Transverse colon (tissue), 4 donors: ENCODE results near the gene GRHL1. TPM values are rescaled to one million over a fixed set of nuclear protein-coding genes. Genes with fewer than 3 reads are reported as not detected.

Experiments
- DNase-seq: peaks from one replicate; pipeline ENCODE4 v3.0.0-alpha.2; 2019
- H3K27ac ChIP-seq, 4 donors: fragments of 200-600 bp; sonication (generic); 2 replicates each; pipeline ENCODE4 v1.5.1; 2016 to 2018; ENCODE audit warnings: inconsistent platforms in 4 of 4
- H3K27me3 ChIP-seq: fragments of 200-600 bp; sonication (generic); 2 replicates; pipeline ENCODE4 v1.5.1; 2017; ENCODE audit warnings: inconsistent platforms
- H3K36me3 ChIP-seq, 4 donors: fragments of 200-600 bp; sonication (generic); 2 replicates each; pipeline ENCODE4 v1.5.1; 2017 to 2019; ENCODE audit warnings: inconsistent platforms in 4 of 4
- H3K4me1 ChIP-seq, 4 donors: fragments of 200-600 bp; sonication (generic); 2 replicates each; pipeline ENCODE4 v1.5.1; 2017 to 2020; ENCODE audit warnings: inconsistent platforms in 4 of 4
- H3K4me3 ChIP-seq, 4 donors: fragments of 200-600 bp; sonication (generic); 1 replicate in 1 of 4; 2 replicates in 3 of 4; pipeline versions ENCODE4 v1.5.1 to v1.6.1; 2017 to 2019; ENCODE audit warnings: inconsistent platforms in 4 of 4
- H3K9me3 ChIP-seq, 2 donors: fragments of 200-600 bp; sonication (generic); 2 replicates each; pipeline ENCODE4 v1.5.1; 2017 to 2019; ENCODE audit warnings: inconsistent platforms in 2 of 2
- EP300 ChIP-seq: sonication (generic); formaldehyde crosslinking; IDR thresholded peaks from one replicate; pipeline ENCODE4 v1.6.1; 2017; ENCODE audit warnings: antibody characterized with exemption, low read depth
- POLR2A ChIP-seq: fragments of 450-650 bp; IDR thresholded peaks from one replicate; pipeline ENCODE4 v1.6.1; 2016; ENCODE audit warnings: antibody characterized with exemption, mild to moderate bottlenecking, moderate library complexity
- POLR2AphosphoS5 ChIP-seq, 3 donors: sonication (generic); formaldehyde crosslinking; IDR thresholded peaks; one replicate each; pipeline ENCODE4 v1.6.1; 2016; ENCODE audit warnings: antibody characterized with exemption in 3 of 3
- WGBS, 2 donors: methylation state at CpG; one replicate each; pipeline ENCODE4 v1.1.5; 2018; ENCODE audit warnings: low coverage in 1 of 2; 5-methylcytosine and 5-hydroxymethylcytosine counted together
- in situ Hi-C, 4 donors: fragments of 200-750 bp; cut with MboI; loops; one replicate each; pipeline versions ENCODE4 v1.15.0 to v1.15.1; 2017; ENCODE audit warnings: low sequenced_read_pairs in 3 of 4, low pct_ligation_motif_present in 1 of 4, low pct_unique_long_range_greater_than_20kb in 1 of 4
- intact Hi-C: fragments of 100-400 bp; cut with DNase I; formaldehyde crosslinking; loops from one replicate; pipeline ENCODE4 v1.15.1; 2023; ENCODE audit warnings: low total_unique reads
- total RNA-seq, 4 donors: library from RNA; depleted of rRNA; stranded (reverse); fragments of >200 nt; gene quantifications; one replicate each; pipeline ENCODE4 v1.1.0, GENCODE V29; 2016
- TF ChIP-seq, protein P1 (sequence below), 5 experiments: fragments of 200-600 bp in 3 of 5; fragments of 450-650 bp in 2 of 5; sonication (generic) in 3 of 5; IDR thresholded peaks; 1 replicate in 2 of 5; 2 replicates in 3 of 5; pipeline ENCODE4 v1.5.1; 2016 to 2017; ENCODE audit warnings: antibody characterized with exemption in 5 of 5, inconsistent platforms in 3 of 5, mild to moderate bottlenecking in 2 of 5, moderate library complexity in 1 of 5

The GRHL1 gene
- total RNA-seq, 4 donors from 2014 or later = 0.55 to 24.7 (median 1.3) TPM; not detected in 1

DNA sequence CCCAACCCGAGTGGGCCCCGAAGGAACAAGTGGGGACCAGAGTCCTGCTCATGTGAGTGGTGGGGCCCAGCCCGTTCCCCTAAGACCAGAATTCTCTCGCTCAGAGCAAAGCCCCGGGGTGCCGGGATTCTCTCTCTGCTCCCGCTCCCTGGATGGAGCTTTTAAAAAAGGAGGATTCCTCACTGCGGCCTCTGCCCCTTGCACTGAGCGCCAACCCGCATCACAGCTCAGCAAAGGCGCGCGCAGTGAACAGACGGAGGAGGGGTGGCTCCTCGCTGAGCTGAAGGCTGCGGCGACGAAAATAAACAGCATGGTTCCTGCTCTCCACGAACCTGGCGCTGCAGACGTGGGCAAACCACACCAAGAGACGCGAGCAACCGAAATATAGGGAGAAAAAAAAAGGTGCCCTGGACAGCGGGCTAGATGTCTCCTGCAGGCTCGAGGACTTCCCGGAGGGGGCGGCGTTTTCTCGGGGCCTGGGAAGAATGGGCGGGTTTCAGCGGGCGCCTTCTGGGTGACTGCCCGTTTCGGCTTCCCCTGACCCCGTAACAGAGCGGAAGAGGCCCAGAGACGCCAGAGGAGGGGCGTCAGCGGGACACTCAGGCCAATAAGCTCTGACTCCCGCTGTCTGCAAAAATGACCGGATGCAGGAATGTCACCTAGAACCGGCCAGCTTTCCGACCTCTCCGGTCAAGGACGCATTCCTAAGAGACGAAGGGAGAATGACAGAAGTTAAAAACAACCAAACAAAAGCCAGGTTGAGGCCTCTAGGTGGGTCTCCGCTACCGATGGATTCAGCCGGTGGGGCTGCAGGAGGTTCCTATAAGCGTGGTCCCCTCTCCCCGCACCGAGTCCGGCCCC, 91.0 kb downstream of the GRHL1 start:
- TF ChIP-seq POLR2AphosphoS5 (IDR thresholded peaks at IDR 0.05) = peak in 2 of 3 donors; percentile 36 to 41
- TF ChIP-seq POLR2A = peak; percentile 47
- TF ChIP-seq, protein P1, sequence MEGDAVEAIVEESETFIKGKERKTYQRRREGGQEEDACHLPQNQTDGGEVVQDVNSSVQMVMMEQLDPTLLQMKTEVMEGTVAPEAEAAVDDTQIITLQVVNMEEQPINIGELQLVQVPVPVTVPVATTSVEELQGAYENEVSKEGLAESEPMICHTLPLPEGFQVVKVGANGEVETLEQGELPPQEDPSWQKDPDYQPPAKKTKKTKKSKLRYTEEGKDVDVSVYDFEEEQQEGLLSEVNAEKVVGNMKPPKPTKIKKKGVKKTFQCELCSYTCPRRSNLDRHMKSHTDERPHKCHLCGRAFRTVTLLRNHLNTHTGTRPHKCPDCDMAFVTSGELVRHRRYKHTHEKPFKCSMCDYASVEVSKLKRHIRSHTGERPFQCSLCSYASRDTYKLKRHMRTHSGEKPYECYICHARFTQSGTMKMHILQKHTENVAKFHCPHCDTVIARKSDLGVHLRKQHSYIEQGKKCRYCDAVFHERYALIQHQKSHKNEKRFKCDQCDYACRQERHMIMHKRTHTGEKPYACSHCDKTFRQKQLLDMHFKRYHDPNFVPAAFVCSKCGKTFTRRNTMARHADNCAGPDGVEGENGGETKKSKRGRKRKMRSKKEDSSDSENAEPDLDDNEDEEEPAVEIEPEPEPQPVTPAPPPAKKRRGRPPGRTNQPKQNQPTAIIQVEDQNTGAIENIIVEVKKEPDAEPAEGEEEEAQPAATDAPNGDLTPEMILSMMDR (IDR thresholded peaks at IDR 0.05) = peak in 1 of 5 experiments; percentile 12
- TF ChIP-seq EP300 = no peak
- Histone ChIP-seq H3K27me3 (no peaks in the 10 kb centered on the region), H3K27ac (peak overlapping the region; percentile 86 to 96 (median 90)), H3K4me3 (peak overlapping the region; percentile 4 to 45 (median 27)), H3K9me3 (no peaks in the 10 kb centered on the region), H3K36me3 (no peaks in the 10 kb centered on the region), H3K4me1 (peaks cover 15 to 53% (median 40%) of the 10 kb centered on the region in 4 donors)
- WGBS, 2 donors = 67 to 83% methylated on average over 6 to 54 of the region's 54 CpGs
- in situ Hi-C loops = loop anchor here in 2 of 4 donors (10.0 kb wide), 1 partner anchor 238 kb away; no protein-coding TSS in a partner anchor
- intact Hi-C loops = loop anchor here (1.0 kb wide), 1 partner anchor 37 kb away; no protein-coding TSS in a partner anchor
- DNase-seq = peak; percentile 75

- intact Hi-C loops = loop anchor here (1.0 kb wide), 1 partner anchor 36 kb away; no protein-coding TSS in a partner anchor
- Histone ChIP-seq H3K27ac (peak within 1 kb of the TSS; percentile 96 to 99 (median 97)), H3K36me3 (no peaks in the 10 kb centered on the region), H3K4me1 (peaks cover 19 to 55% (median 39%) of the 10 kb centered on the region in 4 donors), H3K9me3 (no peaks in the 10 kb centered on the region), H3K4me3 (peak within 1 kb of the TSS; percentile 56 to 71 (median 63)), H3K27me3 (no peaks in the 10 kb centered on the region)
- in situ Hi-C loops = loop anchor here in 2 of 4 donors (10.0 kb wide), 1 partner anchor 239 kb away; no protein-coding TSS in a partner anchor
- WGBS, 2 donors = 0% methylated on average over 22 of the region's 104 CpGs; no CpG with 5 or more reads in 1 of the 2 donors
- peak; percentile 52 to 60 (median 54) for TF ChIP-seq POLR2AphosphoS5 (IDR thresholded peaks at IDR 0.05)
- TF ChIP-seq EP300 = peak; percentile 81
- no peak for TF ChIP-seq POLR2A
- DNase-seq = peak; percentile 94
Measured at GRCh38 chr2:10043256-10043905, 91.9 kb downstream of the GRHL1 start, which contains the start of gene KLF11. Gene KLF11 (plus strand): TSS chr2:10043550. CDS start chr2:10043717, 167 bp downstream.

GRCh38 chr2:10043906-10044601, 92.6 kb downstream of the GRHL1 start:
- intact Hi-C loops = loop anchor here (1.0 kb wide), 1 partner anchor 35 kb away; no protein-coding TSS in a partner anchor
- peak; percentile 22 for TF ChIP-seq POLR2A
- TF ChIP-seq, protein P1 (IDR thresholded peaks at IDR 0.05) = no peak
- TF ChIP-seq EP300 = peak; percentile 92
- TF ChIP-seq POLR2AphosphoS5 (IDR thresholded peaks at IDR 0.05) = peak; percentile 56 to 69 (median 59)
- H3K27ac ChIP-seq = peak overlapping the region; percentile 96 to 99 (median 97)
- WGBS, 2 donors = 30 to 68% methylated on average over 5 to 68 of the region's 90 CpGs
- in situ Hi-C loops = loop anchor here in 2 of 4 donors (10.0 kb wide), 1 partner anchor 239 kb away; no protein-coding TSS in a partner anchor
- H3K4me1 ChIP-seq = peaks cover 21 to 60% (median 39%) of the 10 kb centered on the region in 4 donors
- no peaks in the 10 kb centered on the region for H3K9me3 ChIP-seq
- no peaks in the 10 kb centered on the region for H3K27me3 ChIP-seq
- peak; percentile 99 for DNase-seq
- H3K36me3 ChIP-seq = no peaks in the 10 kb centered on the region
- peak overlapping the region; percentile 56 to 67 (median 58) for H3K4me3 ChIP-seq
